Suprapubic skin (tissue), 4 donors: Measurements from ENCODE around the gene CAMK2D. TPM values are rescaled to one million over a fixed set of nuclear protein-coding genes. Genes with fewer than 3 reads are reported as not detected.

Experiments used
- DNase-seq, 2 donors: peaks; one replicate each; pipeline ENCODE4 v3.0.0-alpha.2; 2019; ENCODE audit warnings: low spot score in 2 of 2
- H3K27ac ChIP-seq: fragments of 200-600 bp; sonication (generic); one replicate; pipeline ENCODE4 v1.5.1; 2019
- H3K27me3 ChIP-seq: fragments of 200-600 bp; sonication (generic); one replicate; pipeline ENCODE4 v1.5.1; 2019
- H3K36me3 ChIP-seq: fragments of 200-600 bp; sonication (generic); one replicate; pipeline ENCODE4 v1.5.1; 2019
- H3K4me1 ChIP-seq: fragments of 200-600 bp; sonication (generic); one replicate; pipeline ENCODE4 v1.5.1; 2019
- H3K4me3 ChIP-seq: fragments of 200-600 bp; sonication (generic); one replicate; pipeline ENCODE4 v1.5.1; 2019; ENCODE audit warnings: mild to moderate bottlenecking
- H3K9me3 ChIP-seq: fragments of 200-600 bp; sonication (generic); one replicate; pipeline ENCODE4 v1.5.1; 2019
- CTCF ChIP-seq, 2 donors: fragments of 200-600 bp in 1 of 2; fragments of 450-650 bp in 1 of 2; sonication (generic) in 1 of 2; IDR thresholded peaks; one replicate each; pipeline ENCODE4 v1.5.1; 2016 to 2019; ENCODE audit warnings: antibody characterized with exemption in 2 of 2, mild to moderate bottlenecking in 1 of 2, moderate library complexity in 1 of 2
- EP300 ChIP-seq: sonication (generic); formaldehyde crosslinking; IDR thresholded peaks from one replicate; pipeline ENCODE4 v1.6.1; 2017; ENCODE audit warnings: antibody characterized with exemption
- POLR2A ChIP-seq, 2 donors: fragments of 450-650 bp; IDR thresholded peaks; one replicate each; pipeline ENCODE4 v1.6.1; 2017; ENCODE audit warnings: antibody characterized with exemption in 2 of 2, mild to moderate bottlenecking in 2 of 2, moderate library complexity in 2 of 2
- POLR2AphosphoS5 ChIP-seq, 3 donors: sonication (generic); formaldehyde crosslinking; IDR thresholded peaks; one replicate each; pipeline ENCODE4 v1.6.1; 2017; ENCODE audit warnings: antibody characterized with exemption in 3 of 3
- WGBS: methylation state at CpG from one replicate; pipeline ENCODE4 v1.1.5; 2018; 5-methylcytosine and 5-hydroxymethylcytosine counted together
- total RNA-seq, 4 donors: library from RNA; depleted of rRNA; stranded (reverse); fragments of >200 nt; gene quantifications; one replicate each; pipeline ENCODE4 v1.1.0, GENCODE V29; 2016

Gene CAMK2D
- total RNA-seq, 4 donors from 2014 or later = 21.5 to 38.2 (median 30.5) TPM

GRCh38 chr4:113445286-113445685 lies 316.3 kb downstream of the CAMK2D start:
- Histone ChIP-seq H3K27ac (peak overlapping the region; percentile 76), H3K36me3 (no peaks in the 10 kb centered on the region), H3K4me1 (peaks cover 55% of the 10 kb centered on the region), H3K9me3 (no peaks in the 10 kb centered on the region), H3K27me3 (no peaks in the 10 kb centered on the region), H3K4me3 (no peak overlapping the region)
- DNase-seq = peak in 1 of 2 donors; percentile 74
- TF ChIP-seq POLR2A (IDR thresholded peaks at IDR 0.05) = no peak
- peak; percentile 57 to 88 (median 84) for TF ChIP-seq POLR2AphosphoS5 (IDR thresholded peaks at IDR 0.05)
- WGBS = 21% methylated on average over 5 of the region's 5 CpGs

GRCh38 chr4:113444386-113444785 lies 317.2 kb downstream of the CAMK2D start:
- Histone ChIP-seq H3K4me3 (no peak overlapping the region), H3K9me3 (no peaks in the 10 kb centered on the region), H3K27ac (peak overlapping the region; percentile 76), H3K4me1 (peaks cover 50% of the 10 kb centered on the region), H3K27me3 (no peaks in the 10 kb centered on the region), H3K36me3 (no peaks in the 10 kb centered on the region)
- WGBS = 56% methylated on average over 1 of the region's 1 CpG
- TF ChIP-seq EP300 (no peak), CTCF (IDR thresholded peaks at IDR 0.05) (no peak), POLR2AphosphoS5 (IDR thresholded peaks at IDR 0.05) (peak in 1 of 3 donors; percentile 17), POLR2A (IDR thresholded peaks at IDR 0.05) (no peak)
- DNase-seq = no peak

GRCh38 chr4:113442826-113443225 lies 318.7 kb downstream of the CAMK2D start:
- 85% methylated on average over 6 of the region's 6 CpGs for WGBS

GRCh38 chr4:113440371-113440770 lies 321.2 kb downstream of the CAMK2D start:
- no peaks in the 10 kb centered on the region for H3K36me3 ChIP-seq
- 98% methylated on average over 4 of the region's 4 CpGs for WGBS

More at GRCh38 chr4:113442826-113443225, 318.7 kb downstream of the CAMK2D start:
- H3K4me1 ChIP-seq = peaks cover 36% of the 10 kb centered on the region
- no peaks in the 10 kb centered on the region for H3K36me3 ChIP-seq
- H3K4me3 ChIP-seq = no peak overlapping the region
- no peak for DNase-seq
- H3K27ac ChIP-seq = no peak overlapping the region
- no peaks in the 10 kb centered on the region for H3K9me3 ChIP-seq
- TF ChIP-seq POLR2AphosphoS5 (IDR thresholded peaks at IDR 0.05) = no peak
- no peak for TF ChIP-seq POLR2A (IDR thresholded peaks at IDR 0.05)
- TF ChIP-seq EP300 = no peak
- TF ChIP-seq CTCF (IDR thresholded peaks at IDR 0.05) = no peak
- H3K27me3 ChIP-seq = no peaks in the 10 kb centered on the region

GRCh38 chr4:113438596-113438995 lies 322.9 kb downstream of the CAMK2D start:
- no peaks in the 10 kb centered on the region for H3K27me3 ChIP-seq
- no peaks in the 10 kb centered on the region for H3K36me3 ChIP-seq
- WGBS = 94% methylated on average over 5 of the region's 5 CpGs
- H3K4me3 ChIP-seq = no peak overlapping the region
- TF ChIP-seq CTCF (IDR thresholded peaks at IDR 0.05) = no peak
- TF ChIP-seq POLR2A (IDR thresholded peaks at IDR 0.05) = no peak
- TF ChIP-seq EP300 = no peak
- H3K9me3 ChIP-seq = no peaks in the 10 kb centered on the region
- H3K4me1 ChIP-seq = peaks cover 26% of the 10 kb centered on the region
- DNase-seq = no peak
- no peak overlapping the region for H3K27ac ChIP-seq

More at GRCh38 chr4:113440371-113440770, 321.2 kb downstream of the CAMK2D start:
- H3K27me3 ChIP-seq = no peaks in the 10 kb centered on the region
- no peak overlapping the region for H3K27ac ChIP-seq
- H3K4me1 ChIP-seq = peaks cover 35% of the 10 kb centered on the region
- no peaks in the 10 kb centered on the region for H3K9me3 ChIP-seq
- TF ChIP-seq POLR2AphosphoS5 (IDR thresholded peaks at IDR 0.05) (no peak), CTCF (IDR thresholded peaks at IDR 0.05) (no peak), EP300 (no peak)
- DNase-seq = no peak
- H3K4me3 ChIP-seq = no peak overlapping the region

GRCh38 chr4:113437129-113437528 lies 324.4 kb downstream of the CAMK2D start:
- H3K9me3 ChIP-seq = no peaks in the 10 kb centered on the region
- no peaks in the 10 kb centered on the region for H3K27me3 ChIP-seq
- no peaks in the 10 kb centered on the region for H3K36me3 ChIP-seq
- H3K4me1 ChIP-seq = peaks cover 31% of the 10 kb centered on the region
- 62% methylated on average over 3 of the region's 3 CpGs for WGBS
- no peak for DNase-seq
- TF ChIP-seq POLR2A (IDR thresholded peaks at IDR 0.05) (no peak), EP300 (no peak), POLR2AphosphoS5 (IDR thresholded peaks at IDR 0.05) (no peak), CTCF (IDR thresholded peaks at IDR 0.05) (no peak)
- H3K27ac ChIP-seq = peak overlapping the region; percentile 67
- no peak overlapping the region for H3K4me3 ChIP-seq
